H1 (cell line): Measurements from ENCODE around the gene SLC37A3. TPM values are rescaled to one million over a fixed set of nuclear protein-coding genes. Genes with fewer than 3 reads are reported as not detected.

Experiments
- CTCF ChIA-PET: fragments of 300-600 bp; sonication (Branson Sonifier 250); formaldehyde crosslinking; loops from one replicate; lab custom pipeline; 2021; ENCODE audit not compliant: partially characterized antibody; lab: Charles Lee
- POLR2A ChIA-PET: fragments of 300-600 bp; sonication (Branson Sonifier 250); formaldehyde crosslinking; loops from one replicate; lab custom pipeline; 2021; ENCODE audit warnings: inconsistent platforms; ENCODE audit not compliant: partially characterized antibody; lab: Charles Lee
- DNase-seq, 2 experiments: peaks; one replicate each; pipeline versions ENCODE4 v3.0.0 to v3.0.0-alpha.2; 2010 to 2022; ENCODE audit warnings: low spot score in 2 of 2, low read depth in 1 of 2, mixed read lengths in 1 of 2
- FAIRE-seq: peaks from 2 replicates; lab custom pipeline; 2011; peaks lifted over from hg19 to GRCh38; lab: Jason Lieb, UNC
- H2AFZ ChIP-seq: 2 replicates; pipeline ENCODE4 v1.8.1; 2012; ENCODE audit warnings: low read length, inconsistent platforms
- H2AK5ac ChIP-seq: 2 replicates; pipeline ENCODE4 v1.6.1; 2013; ENCODE audit warnings: low read depth, low read length
- H2BK120ac ChIP-seq: replicated peaks from 2 replicates; pipeline ENCODE3; 2013; ENCODE audit warnings: low read depth, low read length, inconsistent platforms
- H2BK12ac ChIP-seq: 2 replicates; pipeline ENCODE4 v1.6.1; 2013; ENCODE audit warnings: low read depth, low read length
- H2BK15ac ChIP-seq: 2 replicates; pipeline ENCODE4 v1.6.1; 2013; ENCODE audit warnings: low read length
- H2BK20ac ChIP-seq: 2 replicates; pipeline ENCODE4 v1.6.1; 2013; ENCODE audit warnings: low read length
- H2BK5ac ChIP-seq: 2 replicates; pipeline ENCODE4 v1.6.1; 2013; ENCODE audit warnings: low read depth, low read length
- H3K14ac ChIP-seq: 2 replicates; pipeline ENCODE4 v1.6.1; 2013; ENCODE audit warnings: inconsistent platforms; ENCODE audit not compliant: insufficient read length
- H3K18ac ChIP-seq: 2 replicates; pipeline ENCODE4 v1.6.1; 2013; ENCODE audit warnings: low read length; ENCODE audit errors: extremely low read depth
- H3K23ac ChIP-seq: 2 replicates; pipeline ENCODE4 v1.6.1; 2013; ENCODE audit warnings: inconsistent platforms; ENCODE audit not compliant: insufficient read length
- H3K23me2 ChIP-seq: 2 replicates; pipeline ENCODE4 v1.6.1; 2013; ENCODE audit warnings: low read depth, low read length
- H3K27ac ChIP-seq: 2 replicates; pipeline ENCODE4 v1.6.1; 2011; ENCODE audit warnings: low read depth, low read length, inconsistent platforms
- H3K27me3 ChIP-seq, 4 experiments: replicated peaks in 1 of 4; 1 replicate in 1 of 4; 2 replicates in 3 of 4; pipeline versions ENCODE4 v1.6.1 to v1.8.1; 2011 to 2013; ENCODE audit warnings: low read length in 3 of 4, mild to moderate bottlenecking in 3 of 4, inconsistent platforms in 2 of 4, mixed read lengths in 2 of 4, moderate library complexity in 1 of 4; ENCODE audit not compliant: control insufficient read depth in 3 of 4, insufficient read depth in 3 of 4; ENCODE audit errors: extremely low read depth in 1 of 4
- H3K36me3 ChIP-seq, 4 experiments: 2 replicates each; pipeline versions ENCODE4 v1.6.1 to v1.8.1; 2011 to 2013; ENCODE audit warnings: mild to moderate bottlenecking in 4 of 4, low read length in 3 of 4, moderate library complexity in 2 of 4, control low read depth in 1 of 4, inconsistent platforms in 1 of 4; ENCODE audit not compliant: insufficient read depth in 4 of 4, control insufficient read depth in 2 of 4
- H3K4ac ChIP-seq: replicated peaks from 2 replicates; pipeline ENCODE3; 2013; ENCODE audit warnings: low read length, low read depth, mixed read lengths, inconsistent platforms; ENCODE audit not compliant: insufficient read length
- H3K4me1 ChIP-seq, 4 experiments: replicated peaks in 1 of 4; 1 replicate in 1 of 4; 2 replicates in 3 of 4; pipeline versions ENCODE4 v1.6.1 to v1.8.1; 2011 to 2013; ENCODE audit warnings: low read length in 3 of 4, inconsistent platforms in 2 of 4, mixed read lengths in 1 of 4; ENCODE audit not compliant: insufficient read depth in 4 of 4, control insufficient read depth in 3 of 4
- H3K4me2 ChIP-seq, 2 experiments: 2 replicates each; pipeline versions ENCODE4 v1.6.1 to v1.8.1; 2011 to 2013; ENCODE audit warnings: low read depth in 2 of 2, low read length in 2 of 2, control low read depth in 1 of 2, inconsistent platforms in 1 of 2, mild to moderate bottlenecking in 1 of 2; ENCODE audit not compliant: insufficient read depth in 1 of 2
- H3K4me3 ChIP-seq, 4 experiments: fragments of 200-600, 300-600 bp in 1 of 4; sonication (generic), shearing (Covaris generic), sonication (Bioruptor Twin) in 1 of 4; 2 replicates each; pipeline versions ENCODE4 v1.5.1 to v1.8.1; 2011 to 2016; ENCODE audit warnings: low read length in 4 of 4, low read depth in 3 of 4, control low read depth in 2 of 4, inconsistent platforms in 2 of 4, mild to moderate bottlenecking in 2 of 4, mixed read lengths in 1 of 4, moderate library complexity in 1 of 4; ENCODE audit not compliant: insufficient read depth in 2 of 4; ENCODE audit errors: extremely low read depth in 1 of 4
- H3K56ac ChIP-seq: replicated peaks from 2 replicates; pipeline ENCODE3; 2013; ENCODE audit warnings: low read depth, mild to moderate bottlenecking, mixed read lengths, low read length, inconsistent platforms; ENCODE audit not compliant: insufficient read length
- H3K79me1 ChIP-seq: 2 replicates; pipeline ENCODE4 v1.6.1; 2013; ENCODE audit warnings: low read depth, low read length, control low read depth
- H3K79me2 ChIP-seq, 2 experiments: 2 replicates each; pipeline versions ENCODE4 v1.6.1 to v1.8.1; 2012 to 2013; ENCODE audit warnings: low read length in 2 of 2, mild to moderate bottlenecking in 2 of 2, inconsistent platforms in 1 of 2; ENCODE audit not compliant: insufficient read depth in 2 of 2, control insufficient read depth in 1 of 2
- H3K9ac ChIP-seq, 4 experiments: replicated peaks in 1 of 4; 1 replicate in 1 of 4; 2 replicates in 3 of 4; pipeline versions ENCODE4 v1.6.1 to v1.8.1; 2011 to 2013; ENCODE audit warnings: low read depth in 3 of 4, low read length in 3 of 4, control low read depth in 2 of 4, mild to moderate bottlenecking in 2 of 4, moderate library complexity in 2 of 4, inconsistent platforms in 1 of 4; ENCODE audit errors: extremely low read depth in 1 of 4
- H3K9me3 ChIP-seq, 2 experiments: 2 replicates each; pipeline versions ENCODE4 v1.6.1 to v1.8.1; 2012 to 2013; ENCODE audit warnings: mild to moderate bottlenecking in 2 of 2, moderate library complexity in 2 of 2, control low read depth in 1 of 2, inconsistent platforms in 1 of 2, low read depth in 1 of 2, low read length in 1 of 2, mixed read lengths in 1 of 2; ENCODE audit not compliant: insufficient read depth in 2 of 2
- H4K20me1 ChIP-seq, 2 experiments: replicated peaks in 1 of 2; 2 replicates each; pipeline versions ENCODE3 to v1.8.1; 2011 to 2013; ENCODE audit warnings: inconsistent platforms in 2 of 2, low read length in 2 of 2, mild to moderate bottlenecking in 1 of 2; ENCODE audit not compliant: insufficient read depth in 2 of 2, control insufficient read depth in 1 of 2
- H4K5ac ChIP-seq: 2 replicates; pipeline ENCODE4 v1.6.1; 2013; ENCODE audit warnings: low read length, low read depth, mixed read lengths, inconsistent platforms; ENCODE audit not compliant: insufficient read length
- H4K8ac ChIP-seq: 2 replicates; pipeline ENCODE4 v1.8.0; 2013; ENCODE audit warnings: mild to moderate bottlenecking, moderate library complexity, low read length, inconsistent platforms; ENCODE audit not compliant: insufficient read depth; ENCODE audit errors: extremely low read depth
- H4K91ac ChIP-seq: replicated peaks from 2 replicates; pipeline ENCODE3; 2013; ENCODE audit warnings: low read length, mixed read lengths, inconsistent platforms; ENCODE audit not compliant: insufficient read length
- ATF3 ChIP-seq: IDR thresholded peaks from 2 replicates; pipeline ENCODE4 v1.6.1; 2011; ENCODE audit warnings: low read depth, mild to moderate bottlenecking, low read length; ENCODE audit not compliant: insufficient read depth
- CTCF ChIP-seq, 3 experiments: IDR thresholded peaks; 1 replicate in 2 of 3; 2 replicates in 1 of 3; pipeline versions ENCODE4 v1.5.1 to v1.6.1; 2011; ENCODE audit warnings: low read length in 3 of 3, mild to moderate bottlenecking in 3 of 3, inconsistent platforms in 2 of 3, low read depth in 1 of 3, moderate library complexity in 1 of 3; ENCODE audit not compliant: insufficient read depth in 1 of 3; ENCODE audit errors: control extremely low read depth in 1 of 3
- EZH2 ChIP-seq: fragments of 200-600 bp; sonication (generic); IDR thresholded peaks from 2 replicates; pipeline ENCODE4 v1.7.1; 2012; ENCODE audit warnings: low read depth, mild to moderate bottlenecking, moderate library complexity, low read length, inconsistent platforms; ENCODE audit not compliant: severe bottlenecking
- HDAC6 ChIP-seq: IDR thresholded peaks from one replicate; pipeline ENCODE4 v1.7.1; 2012; ENCODE audit warnings: low read depth, mild to moderate bottlenecking, inconsistent platforms, low read length, moderate library complexity
- KDM1A ChIP-seq: fragments of 200-600, 300-600 bp; sonication (generic); IDR thresholded peaks from 2 replicates; pipeline ENCODE4 v1.7.1; 2016; ENCODE audit warnings: mild to moderate bottlenecking, low read length, borderline replicate concordance
- POLR2A ChIP-seq, 2 experiments: IDR thresholded peaks; 1 replicate in 1 of 2; 2 replicates in 1 of 2; pipeline ENCODE4 v1.6.1; 2011; ENCODE audit warnings: low read depth in 2 of 2, low read length in 2 of 2, mild to moderate bottlenecking in 2 of 2; ENCODE audit errors: control extremely low read depth in 1 of 2
- SP2 ChIP-seq: IDR thresholded peaks from 2 replicates; pipeline ENCODE4 v1.6.1; 2012; ENCODE audit warnings: mild to moderate bottlenecking, low read length, inconsistent platforms
- SRF ChIP-seq: IDR thresholded peaks from 2 replicates; pipeline ENCODE4 v1.6.1; 2011; ENCODE audit warnings: mild to moderate bottlenecking, low read depth, low read length, moderate library complexity
- SUZ12 ChIP-seq: fragments of 200-600 bp; sonication (generic); IDR thresholded peaks from 2 replicates; pipeline ENCODE4 v1.6.1; 2012; ENCODE audit warnings: mild to moderate bottlenecking, inconsistent platforms, low read length, moderate library complexity, mixed read lengths
- TAF7 ChIP-seq: optimal IDR thresholded peaks from 2 replicates; pipeline ENCODE3; 2011; ENCODE audit warnings: low read depth, mild to moderate bottlenecking, inconsistent platforms, low read length, moderate library complexity, borderline replicate concordance
- TCF12 ChIP-seq: IDR thresholded peaks from 2 replicates; pipeline ENCODE4 v1.6.1; 2011; ENCODE audit warnings: low read depth, mild to moderate bottlenecking, low read length
- WGBS, 2 experiments: shearing (Covaris generic) in 1 of 2; methylation state at CpG; one replicate each; pipeline versions ENCODE4 v1.1.6 to v1.1.7; 2013 to 2015; ENCODE audit warnings: low lambda C conversion rate in 2 of 2, mixed read lengths in 2 of 2, inconsistent platforms in 1 of 2, low coverage in 1 of 2, missing lambda C conversion rate in 1 of 2; ENCODE audit not compliant: insufficient replicate concordance in 2 of 2, insufficient coverage in 1 of 2, insufficient read length in 1 of 2; ENCODE audit errors: extremely low coverage in 1 of 2, missing lambda C conversion rate in 1 of 2; 5-methylcytosine and 5-hydroxymethylcytosine counted together
- polyA plus RNA-seq, 7 experiments: library from polyadenylated mRNA; depleted of rRNA in 3 of 7; stranded (reverse) in 5 of 7; unstranded in 2 of 7; fragments of >200 nt in 5 of 7; fragments of 200-250 nt in 2 of 7; gene quantifications; 1 replicate in 5 of 7; 2 replicates in 1 of 7; 4 replicates in 1 of 7; pipeline versions ENCODE4 v1.2.1 to v1.2.3, GENCODE V29; 2011 to 2013; ENCODE audit warnings: missing spikeins in 2 of 7, mixed read lengths in 2 of 7
- total RNA-seq: library from RNA; stranded (reverse); fragmentation: NEBNext Ultra II Directional; extraction: Animal tissue kit (Norgen Biotek cat#: 25700); gene quantifications from 2 replicates; pipeline ENCODE4 v1.2.1, GENCODE V29; 2021

SLC37A3 gene
- total and polyA plus RNA-seq, 2 of the 8 experiments (the other 6 are each of a cell fraction or from before 2014, with no cell fraction given) = 58.2 to 71.0 TPM

GRCh38 chr7:140400381-140400780 is 2.1 kb upstream of the SLC37A3 start:
- H4K20me1 ChIP-seq = no peaks in the 10 kb centered on the region
- no peak overlapping the region for H2BK20ac ChIP-seq
- TF ChIP-seq SP2 (no peak), HDAC6 (no peak), SUZ12 (no peak), ATF3 (no peak), KDM1A (no peak), POLR2A (IDR thresholded peaks at IDR 0.05; ENCODE audit: control extremely low read depth in 1 of 2, low read depth in 2 of 2, low read length in 2 of 2) (no peak), CTCF (IDR thresholded peaks at IDR 0.05; ENCODE audit: control extremely low read depth in 1 of 3, insufficient read depth in 1 of 3, low read depth in 1 of 3, low read length in 3 of 3) (no peak), TCF12 (no peak), SRF (no peak), TAF7 (no peak), EZH2 (no peak)
- no peak overlapping the region for H3K4me2 ChIP-seq
- no peak overlapping the region for H2AK5ac ChIP-seq
- H3K27ac ChIP-seq = no peak overlapping the region
- H3K79me2 ChIP-seq = peaks cover 11 to 26% of the 10 kb centered on the region in 2 experiments
- no peak overlapping the region for H3K9ac ChIP-seq
- H2BK5ac ChIP-seq = no peak overlapping the region
- H4K91ac ChIP-seq = no peak overlapping the region
- no peaks in the 10 kb centered on the region for H3K27me3 ChIP-seq
- H4K5ac ChIP-seq = no peak overlapping the region
- no peak overlapping the region for H3K56ac ChIP-seq
- H3K4me3 ChIP-seq = no peak overlapping the region
- DNase-seq (no peak), FAIRE-seq (no peak)
- no peak overlapping the region for H3K4ac ChIP-seq
- H3K23me2 ChIP-seq = peaks cover 2% of the 10 kb centered on the region; the same call in 1 of the 2 replicates
- no peak overlapping the region for H4K8ac ChIP-seq
- 87% methylated on average over 3 of the region's 3 CpGs; no CpG with 5 or more reads in 1 of the 2 experiments for WGBS, 2 experiments
- no peak overlapping the region for H2BK15ac ChIP-seq
- no peaks in the 10 kb centered on the region for H3K9me3 ChIP-seq
- H3K36me3 ChIP-seq = no peaks in the 10 kb centered on the region
- CTCF ChIA-PET = interaction anchor here (0.6 kb wide), 1 partner anchor 339 kb away, joined by 4 read pairs; no protein-coding TSS in a partner anchor
- H3K23ac ChIP-seq = no peak overlapping the region
- POLR2A ChIA-PET = no interaction called here
- no peaks in the 10 kb centered on the region for H3K79me1 ChIP-seq
- no peak overlapping the region for H3K14ac ChIP-seq
- no peak overlapping the region for H2BK12ac ChIP-seq
- peaks cover 0 to 13% (median 2%) of the 10 kb centered on the region in 4 experiments; a peak in 4 of 7 replicates for H3K4me1 ChIP-seq
- no peak overlapping the region for H2BK120ac ChIP-seq
- H2AFZ ChIP-seq = no peak overlapping the region
- H3K18ac ChIP-seq = no peak overlapping the region
